GM20431 (cell line): Measurements from ENCODE around the gene DDX5.

ENCODE experiments used
- in situ Hi-C: fragments of 300-500 bp; cut with MseI, MboI; formaldehyde crosslinking; loops from one replicate; pipeline ENCODE4 v1.15.0; 2020; ENCODE audit warnings: low sequenced_read_pairs; ENCODE audit not compliant: unreplicated experiment

The DDX5 gene

DNA sequence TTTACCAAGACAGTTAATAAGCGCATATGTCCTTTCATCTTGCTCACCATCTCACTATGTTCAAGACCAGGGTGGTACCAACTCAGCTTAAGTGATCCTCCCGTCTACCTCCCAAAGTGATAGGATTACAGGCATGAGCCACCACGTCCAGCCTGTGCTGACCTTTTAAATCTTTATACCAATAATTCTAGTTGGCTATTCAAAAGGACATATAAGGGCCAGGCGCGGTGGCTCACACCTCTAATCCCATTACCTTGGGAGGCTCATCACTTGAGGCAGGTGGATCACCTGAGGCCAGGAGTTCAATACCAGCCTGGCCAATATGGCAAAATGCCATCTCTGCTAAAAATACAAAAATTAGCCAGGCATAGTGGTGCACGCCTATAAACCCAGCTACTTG is 3.1 kb upstream of the DDX5 start:
- in situ Hi-C loops = no loop called here

DNA sequence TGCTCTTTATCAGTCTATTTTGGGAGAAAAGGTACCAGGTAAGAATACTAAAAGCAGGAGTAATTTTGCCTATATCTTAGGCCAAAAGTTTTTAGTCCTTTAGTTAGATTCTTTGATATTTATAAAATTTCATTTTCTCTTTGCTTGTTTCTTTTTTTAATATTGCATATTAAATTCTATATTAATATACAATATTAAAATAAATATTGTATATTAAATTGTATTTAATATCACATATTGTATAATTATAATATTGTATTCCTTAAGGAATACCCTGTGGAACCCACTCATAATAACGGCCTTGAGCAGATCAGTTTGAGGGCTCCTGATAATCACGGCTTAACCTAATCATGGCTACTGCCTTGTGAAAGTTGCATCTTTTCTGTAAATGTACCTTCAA is 2.6 kb upstream of the DDX5 start:
- in situ Hi-C loops = no loop called here

DNA sequence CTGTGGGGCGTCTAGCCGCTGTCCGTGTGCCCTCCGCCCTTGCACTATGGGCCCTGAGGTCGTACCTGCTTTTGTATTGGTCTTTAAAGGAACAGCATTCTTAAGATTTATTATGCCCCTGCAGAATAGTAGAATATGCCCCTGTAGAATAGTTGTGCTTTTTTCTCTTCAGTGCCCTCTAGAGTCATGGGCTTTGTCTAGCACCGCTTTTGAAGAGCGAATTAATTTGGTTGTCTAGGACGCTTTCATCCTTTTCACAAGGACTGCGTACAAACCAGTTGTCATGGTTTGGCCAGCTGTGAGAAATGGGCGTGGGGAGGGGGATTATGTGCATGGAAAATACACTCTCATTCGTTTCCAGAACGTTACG is 1.3 kb upstream of the DDX5 start:
- in situ Hi-C loops = no loop called here

DNA sequence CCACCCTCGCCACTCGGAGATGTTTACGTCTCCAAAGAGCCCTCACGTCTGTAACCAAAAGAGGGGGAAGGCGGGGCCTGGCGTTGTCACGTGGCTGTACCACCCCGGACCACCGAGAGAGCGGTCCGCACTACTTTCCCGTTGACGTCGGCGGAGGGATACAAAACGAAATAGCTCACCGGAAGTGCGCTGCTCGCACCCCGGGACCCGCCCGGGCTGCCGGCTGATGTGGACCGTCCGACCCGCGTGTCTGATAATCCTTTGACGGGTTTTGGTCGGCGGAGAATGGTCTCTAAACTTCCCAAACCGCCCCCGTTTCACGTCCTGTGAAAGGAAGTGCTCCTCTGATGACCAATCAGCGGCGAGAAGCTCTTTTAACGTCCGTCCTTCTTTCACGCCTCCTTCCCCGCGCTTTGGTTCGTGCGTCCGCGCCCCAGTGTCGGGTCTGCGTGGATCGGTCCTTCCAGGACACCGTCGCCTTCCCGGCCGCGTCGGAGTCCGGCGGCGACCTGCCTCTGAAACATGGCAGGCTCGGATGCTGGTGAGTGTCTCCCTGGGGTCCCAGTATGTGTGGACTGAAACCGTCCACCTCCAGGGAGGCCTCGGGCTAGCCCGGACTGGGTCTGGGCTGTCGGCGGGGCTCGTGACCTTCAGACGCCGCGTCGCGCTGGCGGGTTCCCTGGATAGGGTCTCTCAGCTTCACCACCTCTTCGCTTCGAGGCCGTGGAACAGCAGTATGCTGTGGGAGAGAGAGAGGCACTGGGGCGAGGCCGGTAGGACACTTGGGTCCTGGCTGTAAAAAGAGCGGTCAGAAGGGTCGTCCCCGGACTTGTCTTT is 705 bp upstream of the DDX5 start, which contains the start of gene CEP95:
Gene CEP95 (plus strand): TSS at position 402 of the 837 bp plus-strand sequence. CDS start 121 bp downstream, at position 523.
- in situ Hi-C loops = no loop called here

DNA sequence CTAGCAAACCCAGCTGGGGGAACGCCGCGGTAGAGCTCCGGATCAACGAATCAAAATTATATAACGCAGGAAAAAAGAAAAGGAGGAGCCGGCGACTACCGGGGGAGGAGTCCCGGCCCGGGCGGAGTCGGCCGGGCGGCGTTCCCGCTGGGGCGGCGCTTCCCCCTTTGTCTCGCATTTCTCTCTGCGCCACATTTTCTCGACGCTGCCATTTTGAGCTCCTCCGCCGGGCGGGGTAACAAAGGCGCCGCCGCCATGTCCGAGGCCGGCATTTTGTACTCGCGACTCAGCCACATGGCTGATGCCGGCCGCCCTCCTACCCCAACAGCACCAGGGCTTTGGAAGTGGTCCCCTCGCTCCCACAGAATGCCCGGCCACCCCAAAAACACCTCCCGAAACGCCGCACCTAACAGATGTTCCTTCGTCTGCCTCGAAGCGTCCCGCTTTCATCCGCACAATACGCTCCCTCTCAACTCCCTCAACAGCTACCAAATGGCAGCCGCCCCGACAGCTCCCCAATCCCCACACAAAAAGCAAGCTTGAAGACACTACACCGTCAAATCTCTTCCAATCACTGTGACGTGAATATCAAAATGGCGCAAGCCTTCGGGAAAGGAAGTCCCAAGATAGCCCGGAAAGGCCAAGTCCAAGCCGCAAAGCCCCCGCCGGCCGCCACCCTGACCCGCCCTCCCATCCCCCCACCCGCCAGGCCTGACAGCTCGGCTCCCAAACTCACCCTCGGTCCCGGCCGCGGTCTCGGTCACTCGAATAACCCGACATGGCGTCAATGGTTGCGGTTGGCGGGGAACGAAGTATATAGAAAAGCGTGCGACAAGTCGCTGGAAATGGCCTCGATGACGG is 519 bp downstream of the DDX5 start:
- in situ Hi-C loops = no loop called here

DNA sequence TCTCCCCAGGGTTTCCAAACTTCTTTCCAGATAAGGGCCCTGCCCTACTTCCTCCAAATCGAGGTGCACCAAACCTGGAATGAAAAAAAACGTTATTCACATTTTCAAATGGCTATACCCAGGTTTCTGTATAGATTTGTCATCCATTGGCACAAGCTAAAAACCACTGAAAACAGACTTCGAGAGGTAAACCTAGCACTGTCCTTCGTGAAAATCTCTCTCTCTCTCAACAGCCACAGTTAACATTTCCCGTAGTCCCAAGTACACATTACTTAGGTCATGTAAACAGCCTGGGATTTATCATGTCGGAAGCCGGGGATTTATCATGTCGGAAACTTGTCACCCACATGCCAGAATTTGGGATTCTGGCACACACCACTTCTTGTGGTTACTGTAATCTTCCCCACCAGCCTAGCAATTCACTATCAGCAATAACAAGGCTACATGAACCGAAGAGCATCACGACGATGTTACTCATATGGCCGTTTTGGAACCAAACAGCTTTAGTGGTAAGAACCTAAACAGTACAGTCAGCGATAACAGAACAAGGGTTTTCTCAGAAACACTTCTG is 1.2 kb downstream of the DDX5 start:
- in situ Hi-C loops = no loop called here

DNA sequence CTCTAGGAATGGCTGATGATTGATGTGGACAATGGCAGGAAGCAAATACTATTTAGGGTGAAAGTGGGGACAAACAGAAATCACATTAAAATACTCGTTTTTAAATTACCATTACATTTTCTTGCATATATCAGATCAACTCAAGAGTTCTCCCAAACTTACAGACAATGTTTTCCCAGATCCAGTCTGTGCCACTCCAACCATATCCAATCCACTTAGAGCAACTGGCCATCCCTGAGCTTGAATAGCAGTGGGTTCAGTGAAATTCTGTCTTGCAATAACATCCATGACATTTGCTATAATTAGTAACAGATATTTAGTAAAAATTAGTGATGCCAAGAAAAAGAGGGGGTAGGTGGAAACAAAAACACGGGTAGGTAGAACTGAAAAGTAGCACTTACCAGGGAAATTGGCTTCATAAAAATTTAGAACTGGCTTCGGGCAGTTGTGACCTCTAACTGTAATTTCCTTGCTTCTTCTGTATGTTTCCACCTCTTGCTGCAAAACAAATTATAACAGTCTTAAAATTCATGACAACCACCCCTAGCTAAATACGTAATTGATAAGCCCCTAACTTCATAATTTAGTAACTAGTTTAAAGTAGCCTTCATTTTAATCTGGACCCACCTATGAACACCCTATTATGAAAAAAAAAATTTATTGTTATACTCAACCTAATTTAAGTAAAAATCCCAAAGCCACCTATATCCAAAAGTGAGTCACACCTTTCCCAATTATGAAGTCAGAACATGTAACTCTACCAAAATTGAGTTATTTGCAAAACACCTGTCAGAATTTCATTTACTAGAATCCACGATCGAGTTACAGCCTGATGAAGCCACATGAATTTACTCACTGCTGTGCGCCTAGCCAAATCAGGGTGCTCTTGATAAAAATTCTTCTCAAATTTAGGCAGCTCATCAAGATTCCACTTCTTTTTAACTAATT is 2.0 kb downstream of the DDX5 start:
- in situ Hi-C loops = no loop called here

DNA sequence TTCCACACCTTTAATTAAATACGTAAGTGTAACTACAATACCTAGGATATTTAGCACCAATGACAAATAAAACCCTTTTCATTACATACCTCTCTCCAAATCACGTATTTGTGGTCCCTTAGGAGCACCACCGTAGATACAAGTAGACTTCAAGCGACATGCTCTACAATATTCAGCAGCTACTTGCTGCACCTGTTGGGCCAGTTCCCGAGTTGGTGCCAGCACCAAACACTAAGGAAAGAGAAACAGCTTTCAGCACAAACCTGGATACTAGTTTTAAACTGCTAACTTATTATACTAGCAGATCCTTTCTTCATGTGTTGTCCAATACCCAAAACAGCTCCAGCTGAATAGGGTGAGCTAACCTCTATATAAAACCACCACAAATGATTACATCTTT is 2.7 kb downstream of the DDX5 start:
- in situ Hi-C loops = no loop called here

DNA sequence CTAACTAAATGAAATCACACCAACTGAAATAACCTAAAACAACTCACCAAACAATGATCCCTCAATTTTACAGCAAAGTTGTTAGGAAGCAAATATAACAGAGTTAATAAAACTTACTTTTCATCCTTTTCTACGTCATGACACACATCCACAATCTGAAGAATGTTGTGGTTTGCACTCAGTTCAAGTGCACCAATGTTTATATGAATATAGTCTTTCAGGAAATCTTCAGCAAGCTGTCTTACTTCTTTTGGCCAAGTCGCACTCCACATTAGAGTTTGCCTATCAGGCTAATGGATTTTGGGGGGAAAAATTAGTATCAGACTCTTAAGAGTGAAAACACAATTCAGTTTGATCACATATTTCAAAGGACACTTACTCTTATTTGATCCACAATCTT is 3.3 kb downstream of the DDX5 start:
- in situ Hi-C loops = no loop called here

DNA sequence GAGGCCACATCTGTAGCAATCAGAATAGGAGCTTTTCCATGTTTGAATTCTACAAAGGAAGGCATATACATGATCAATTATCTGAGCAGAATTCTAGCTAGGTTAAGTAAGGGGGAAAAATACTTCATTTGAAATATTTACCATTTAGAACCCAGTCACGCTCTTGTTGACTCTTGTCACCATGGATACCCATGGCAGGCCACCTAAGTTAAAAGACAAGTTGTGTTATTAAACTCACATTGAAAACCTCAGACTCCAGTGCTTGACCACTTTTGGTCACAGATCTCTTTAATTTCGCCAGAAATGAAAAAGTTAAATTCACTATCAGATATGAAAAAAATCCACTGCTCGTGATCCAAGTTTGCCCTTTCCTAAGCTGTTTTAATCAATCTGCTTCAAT is 4.1 kb downstream of the DDX5 start:
- in situ Hi-C loops = no loop called here

DNA sequence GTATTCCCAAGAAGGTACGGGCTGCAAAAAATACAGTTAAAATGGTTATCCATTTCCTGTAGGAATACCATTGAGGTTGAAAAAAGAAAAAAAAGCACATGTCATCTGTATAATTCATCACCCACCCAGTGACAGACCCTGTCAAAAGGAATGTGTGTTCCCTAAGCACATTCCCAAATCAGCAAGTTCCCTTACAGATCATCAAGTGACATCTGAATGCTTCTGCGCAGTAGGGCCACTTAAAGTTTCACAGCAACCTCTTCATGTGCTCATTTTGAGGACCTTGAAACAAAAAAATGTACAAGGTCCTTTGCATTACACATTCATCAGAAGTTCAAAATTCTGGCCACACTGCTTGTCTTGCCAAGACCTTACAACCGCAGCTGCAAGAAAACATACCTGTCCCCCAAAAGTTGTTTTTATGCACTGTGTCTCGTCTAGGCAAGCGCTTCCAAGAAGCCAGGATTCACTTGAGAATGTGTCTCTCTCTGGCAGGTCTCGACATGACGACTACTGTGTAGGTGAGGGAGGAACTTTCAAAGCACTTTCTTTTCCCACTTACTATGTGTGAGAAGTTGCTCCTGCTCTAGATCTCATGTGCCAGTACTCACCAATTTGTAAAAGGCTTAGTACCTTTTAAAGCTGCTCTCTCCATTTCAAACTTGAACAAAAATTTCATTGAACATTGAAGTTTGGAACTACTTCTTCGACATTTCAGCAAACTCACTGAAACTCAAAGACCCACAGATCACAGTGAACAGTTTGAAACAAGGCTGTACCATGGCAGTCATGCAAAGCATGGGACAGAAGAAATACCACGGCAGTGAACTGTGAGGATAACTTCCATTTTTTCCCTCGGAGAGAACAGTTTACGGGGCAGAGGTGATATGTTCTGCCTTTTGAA is 5.0 kb downstream of the DDX5 start:
- in situ Hi-C loops = no loop called here

DNA sequence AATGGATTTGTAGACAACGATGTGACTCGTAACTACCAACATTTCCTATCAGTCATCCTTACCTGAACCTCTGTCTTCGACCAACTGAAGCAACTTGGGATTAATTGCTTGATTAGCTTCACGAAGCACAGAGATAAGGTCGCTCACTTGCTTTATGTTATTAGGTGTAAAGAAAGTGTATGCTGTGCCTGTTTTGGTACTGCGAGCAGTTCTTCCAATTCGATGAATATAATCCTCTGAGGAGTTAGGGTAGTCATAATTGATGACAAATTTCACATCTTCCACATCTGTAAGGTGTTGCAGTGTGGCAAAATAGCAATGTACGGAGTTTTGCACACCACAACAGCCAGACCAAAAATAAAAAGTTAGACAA is 5.6 kb downstream of the DDX5 start:
- in situ Hi-C loops = no loop called here

DNA sequence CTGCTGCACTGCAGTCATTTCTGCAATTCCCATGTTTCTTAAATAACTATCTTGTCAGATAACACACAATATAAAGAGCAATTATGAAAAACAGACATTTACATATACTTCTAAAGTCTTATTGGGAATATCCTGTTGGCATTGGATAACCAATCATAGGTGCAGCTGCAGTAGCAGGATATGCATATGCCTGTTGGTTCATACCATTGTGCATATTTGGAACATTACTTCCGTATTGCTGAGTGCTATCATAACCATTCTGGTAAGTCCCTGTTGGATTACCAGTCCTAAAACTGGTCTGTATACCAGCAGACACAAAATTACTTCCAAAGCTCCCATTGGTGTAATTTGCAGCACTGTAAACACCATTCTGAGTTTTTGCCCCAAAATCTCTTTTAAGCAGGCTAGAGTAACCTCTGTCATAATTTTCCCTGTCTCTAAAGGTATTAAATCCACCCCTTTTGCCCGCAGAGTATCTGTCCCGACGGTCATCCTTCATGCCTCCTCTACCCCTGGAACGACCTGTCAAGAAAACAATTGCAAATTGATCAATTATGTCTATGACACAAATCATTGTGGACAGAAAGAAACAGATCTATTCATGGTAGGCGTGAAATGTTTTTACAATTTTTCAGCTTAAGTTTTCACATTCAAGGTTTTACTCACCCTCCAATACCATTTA is 6.1 kb downstream of the DDX5 start:
- in situ Hi-C loops = no loop called here

DNA sequence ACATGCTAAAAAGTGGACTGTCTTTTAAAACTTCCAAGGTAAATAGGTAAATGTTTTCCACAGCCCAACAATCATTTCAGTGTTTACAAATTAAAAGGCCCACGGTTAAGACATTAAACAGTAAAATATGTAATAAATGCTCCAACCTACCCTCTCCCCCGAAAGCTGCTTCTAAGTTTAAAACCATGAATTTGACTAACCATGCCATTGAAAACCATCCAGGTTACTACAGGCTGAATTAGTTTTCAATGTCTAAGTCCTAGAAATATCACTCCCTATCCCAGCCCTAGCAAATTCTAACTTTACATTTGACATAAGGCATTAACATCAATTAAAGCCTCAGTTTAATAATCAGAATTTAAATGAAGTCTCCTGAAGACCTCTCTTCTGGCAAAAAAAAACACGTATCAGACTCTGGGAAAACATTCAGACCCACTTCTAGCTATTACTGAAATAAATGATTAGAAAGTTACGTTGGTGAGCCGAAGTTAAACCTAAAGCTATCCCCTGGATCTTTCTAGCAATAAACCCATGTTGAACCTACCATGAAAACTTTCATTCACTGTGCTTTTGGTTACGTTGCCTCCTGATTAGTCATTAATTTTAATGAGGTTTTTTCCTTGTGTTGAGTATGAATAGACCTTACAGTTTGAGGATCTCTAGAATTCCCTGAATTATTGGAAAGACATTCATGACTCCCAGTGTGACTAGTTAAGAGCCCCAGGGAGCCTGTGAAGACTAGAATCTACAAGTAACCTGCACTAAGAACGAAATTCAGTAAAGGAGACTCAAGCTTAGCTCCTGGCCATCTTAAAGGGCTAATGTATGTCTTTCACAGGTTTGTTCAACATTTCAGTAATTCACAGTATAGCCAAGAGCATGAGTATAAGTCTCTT is 7.5 kb downstream of the DDX5 start:
- in situ Hi-C loops = no loop called here

DNA sequence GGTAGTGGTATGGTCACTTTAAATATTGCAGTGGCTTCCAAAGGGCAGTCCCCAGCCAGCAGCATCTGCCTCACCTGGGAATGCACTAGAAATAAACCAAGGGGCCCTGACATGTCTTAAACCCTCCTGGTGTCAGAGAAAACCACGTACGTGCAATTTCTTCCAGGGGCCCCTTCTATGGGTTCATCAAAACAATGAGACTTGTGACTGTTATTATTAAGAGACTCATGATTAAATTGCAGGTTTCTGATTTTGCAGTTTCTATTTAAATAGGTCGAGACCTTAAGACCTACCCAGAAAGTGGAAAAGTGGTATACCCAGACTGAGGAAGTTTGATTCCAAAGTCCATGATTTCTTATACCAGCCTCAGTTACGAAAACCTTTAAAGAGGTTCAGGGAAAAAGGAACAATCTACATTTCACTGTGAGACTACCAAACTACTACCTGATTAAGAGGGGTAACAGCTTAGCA is 8.5 kb downstream of the DDX5 start:
- in situ Hi-C loops = no loop called here

DNA sequence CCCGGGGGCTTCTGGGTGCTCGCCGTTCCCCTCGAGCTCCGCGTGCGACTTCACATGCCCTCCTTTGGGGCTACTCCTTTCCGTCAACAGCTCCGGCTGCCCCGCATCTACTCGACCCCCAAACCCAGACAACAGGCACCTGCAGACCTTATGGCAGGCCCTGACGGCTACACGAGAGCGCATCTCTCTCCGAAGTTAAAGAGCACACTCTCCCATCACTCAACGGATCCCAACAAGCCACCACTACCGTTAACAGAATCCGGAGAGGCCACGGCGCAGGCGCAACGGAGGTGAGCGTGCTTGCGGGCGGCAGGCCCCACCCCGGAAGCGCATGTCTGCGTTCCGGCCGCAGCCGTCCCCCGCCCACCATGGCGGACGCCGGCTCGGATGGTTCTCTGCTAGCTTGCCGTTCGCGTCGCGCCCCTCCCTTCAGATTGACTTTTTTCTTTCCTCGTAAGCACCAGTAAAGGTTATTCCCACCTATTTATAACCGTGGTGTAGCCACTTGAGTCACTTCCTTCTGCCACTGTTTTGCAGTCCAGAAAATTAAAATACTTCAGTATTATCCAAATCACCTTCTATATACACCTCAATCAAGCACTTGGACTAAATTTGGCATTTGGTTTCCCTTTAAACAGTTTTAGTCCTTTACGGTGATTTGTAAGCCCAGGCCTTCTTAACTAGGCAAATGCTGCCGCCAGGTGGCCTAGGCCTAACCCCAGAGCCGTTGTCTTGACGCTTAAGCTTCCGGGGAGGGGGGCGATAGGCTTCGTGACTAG is 9.1 kb downstream of the DDX5 start, which contains the start of gene POLG2:
Gene POLG2 (minus strand): TSS at position 269 of the 779 bp plus-strand sequence. CDS start 86 bp downstream, at position 183.
- in situ Hi-C loops = no loop called here
